HG02610 (cell line): ENCODE results near the gene MCIDAS.

Experiments
- ATAC-seq: cut with Tn5 transposase; IDR thresholded peaks from one replicate; pipeline ENCODE4 v1.9.1; 2021; ENCODE audit warnings: mild to moderate bottlenecking, moderate library complexity; ENCODE audit not compliant: unreplicated experiment

Gene MCIDAS

DNA sequence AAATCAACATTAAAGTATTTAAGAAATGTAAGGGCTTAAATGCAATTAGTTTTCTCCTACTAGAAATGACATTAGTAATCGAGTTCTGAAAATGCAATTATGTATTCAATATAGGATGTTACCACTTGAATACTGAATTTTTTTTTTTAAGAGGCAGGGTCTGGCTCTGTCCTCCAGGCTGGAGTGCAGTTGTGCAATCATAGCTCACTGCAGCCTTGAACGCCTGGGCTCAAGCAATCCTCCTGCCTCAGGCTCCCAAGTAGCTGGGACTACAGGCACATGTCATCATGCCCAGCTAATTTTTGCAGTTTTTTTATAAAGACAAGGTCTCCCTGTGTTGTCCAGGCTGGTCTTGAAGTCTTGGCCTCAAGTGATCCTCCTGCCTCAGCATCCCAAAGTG lies 55.6 kb downstream of the MCIDAS start:
- ATAC-seq = no peak
